CD4-positive, alpha-beta T cell treated with Interleukin-17A for 4 hours (primary cell): ENCODE measurements around the gene HPD.
"Not testable (repeated sequence)": the region's sequence is repeated elsewhere in the genome, so short reads cannot be mapped to it uniquely, and the experiment has no call there.

Source experiments
- DNase-seq: peaks from one replicate; pipeline ENCODE4 v3.0.0-alpha.2; 2020; ENCODE audit warnings: mixed read lengths

Gene HPD

DNA sequence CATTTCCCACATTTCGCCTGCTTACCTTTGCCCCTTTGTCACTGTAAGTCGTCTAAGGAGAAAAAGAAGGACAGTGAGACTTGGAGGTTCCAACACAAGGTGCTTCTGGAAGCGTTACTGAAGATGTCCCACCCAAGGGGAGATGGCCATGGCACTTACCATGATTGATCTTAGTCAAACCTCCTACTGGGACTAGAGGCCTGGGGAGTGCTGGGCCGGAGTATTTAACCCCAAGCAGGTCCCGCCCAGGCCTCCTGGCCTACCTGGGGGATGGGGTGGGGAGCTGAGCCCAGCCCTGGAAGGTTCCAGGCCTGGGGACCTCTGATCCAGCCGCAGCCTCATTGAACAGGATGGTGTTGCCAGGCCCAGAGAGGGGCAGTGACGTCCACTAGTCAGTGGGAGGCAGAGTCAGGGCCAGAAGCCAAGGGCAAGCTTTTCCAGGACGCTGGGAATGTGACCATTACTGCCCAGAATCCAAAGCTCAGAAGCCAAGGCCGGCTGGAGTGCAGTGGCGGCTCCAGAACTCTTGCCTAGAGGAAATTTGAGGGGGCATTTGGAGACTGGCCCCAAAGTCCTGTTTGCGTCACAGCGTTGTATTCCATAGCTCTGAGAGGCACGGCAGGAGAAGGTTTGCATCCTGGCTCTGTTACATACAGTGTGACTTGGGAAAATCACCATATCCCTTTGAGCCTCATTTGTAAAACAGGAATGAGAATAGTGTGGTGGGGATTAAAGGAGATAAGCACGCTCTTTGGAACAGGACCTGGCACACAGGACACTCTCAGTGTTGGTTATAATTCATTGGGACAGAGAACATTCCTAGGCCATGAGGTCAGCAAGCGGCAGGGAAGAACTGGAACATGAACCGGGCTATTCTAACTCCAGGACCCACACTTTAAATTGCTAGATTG is at the start of gene HPD:
TSS of gene HPD (minus strand) at position 198 of the 911 bp plus-strand sequence. CDS start at position 162, 36 bp downstream.
- DNase-seq, result no peak

DNA sequence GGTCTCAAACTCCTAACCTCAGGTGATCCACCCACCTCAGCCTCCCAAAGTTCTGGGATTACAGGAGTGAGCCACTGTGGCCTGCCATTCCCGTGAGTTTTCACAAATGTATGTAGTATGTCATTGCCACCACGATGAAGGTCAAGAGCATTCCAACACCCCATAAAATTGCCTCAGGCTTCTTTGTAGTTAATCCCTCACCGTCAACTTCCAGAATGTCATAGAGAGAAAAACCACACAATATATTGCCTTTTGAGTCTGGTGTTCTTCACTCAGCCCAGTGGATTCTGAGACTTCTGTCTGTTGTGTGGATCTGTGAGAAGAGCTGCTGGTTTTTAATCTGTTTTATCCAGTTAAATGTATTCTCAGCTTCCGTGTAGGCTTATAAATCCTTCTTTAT is 47.1 kb upstream of the HPD start:
- no peak for DNase-seq

DNA sequence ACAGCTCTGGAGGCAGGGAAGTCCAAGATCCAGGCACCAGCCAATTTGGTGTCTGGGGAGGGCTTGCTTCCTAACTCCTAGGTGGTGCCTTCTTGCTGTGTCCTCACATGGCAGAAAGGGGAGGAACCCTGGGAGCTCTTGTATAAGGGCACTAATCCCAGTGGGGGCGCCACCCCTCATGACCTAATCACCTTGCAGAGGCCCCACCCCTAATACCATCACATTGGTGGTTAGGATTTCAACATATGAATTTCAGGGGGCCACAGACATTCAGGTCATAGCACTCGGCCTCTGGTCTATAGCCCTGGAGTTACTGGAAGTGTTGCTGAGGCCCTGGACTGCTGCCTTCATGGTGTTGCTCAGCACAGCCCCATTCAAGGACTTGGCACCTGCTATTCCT is 44.5 kb upstream of the HPD start:
- no peak for DNase-seq

DNA sequence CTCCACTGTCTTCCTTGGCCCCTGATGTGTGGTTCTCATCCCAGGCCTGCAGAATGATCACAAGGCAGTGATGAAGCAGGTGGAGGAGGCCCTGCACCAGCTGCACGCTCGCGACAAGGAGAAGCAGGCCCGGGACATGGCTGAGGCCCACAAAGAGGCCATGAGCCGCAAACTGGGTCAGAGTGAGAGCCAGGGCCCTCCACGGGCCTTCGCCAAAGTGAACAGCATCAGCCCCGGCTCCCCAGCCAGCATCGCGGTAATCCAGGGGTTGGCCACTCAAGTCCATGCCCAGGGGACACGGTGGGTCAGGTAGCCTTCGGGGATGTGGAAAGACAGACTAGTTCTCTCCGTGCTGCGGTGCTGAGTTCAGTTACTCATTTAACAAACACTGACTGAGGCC is 40.9 kb upstream of the HPD start:
- no peak for DNase-seq

DNA sequence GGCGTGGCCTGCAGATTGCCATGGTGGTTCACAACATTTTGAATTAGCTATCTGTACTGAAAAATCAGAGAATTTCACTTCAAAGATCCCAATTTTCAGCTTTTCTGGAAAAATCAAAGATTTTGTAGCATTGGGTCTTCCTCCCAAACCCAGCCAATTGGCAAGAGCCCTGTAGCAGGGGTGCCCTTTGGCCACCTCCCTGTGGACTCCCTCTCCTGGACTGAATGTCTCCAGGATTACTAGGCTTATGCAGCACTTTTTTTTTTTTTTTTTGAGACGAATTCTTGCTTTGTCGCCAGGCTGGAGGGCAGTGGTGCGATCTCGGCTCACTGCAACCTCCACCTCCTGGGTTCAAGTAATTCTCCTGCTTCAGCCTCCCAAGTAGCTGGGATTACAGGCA is 39.6 kb upstream of the HPD start:
- no peak for DNase-seq

DNA sequence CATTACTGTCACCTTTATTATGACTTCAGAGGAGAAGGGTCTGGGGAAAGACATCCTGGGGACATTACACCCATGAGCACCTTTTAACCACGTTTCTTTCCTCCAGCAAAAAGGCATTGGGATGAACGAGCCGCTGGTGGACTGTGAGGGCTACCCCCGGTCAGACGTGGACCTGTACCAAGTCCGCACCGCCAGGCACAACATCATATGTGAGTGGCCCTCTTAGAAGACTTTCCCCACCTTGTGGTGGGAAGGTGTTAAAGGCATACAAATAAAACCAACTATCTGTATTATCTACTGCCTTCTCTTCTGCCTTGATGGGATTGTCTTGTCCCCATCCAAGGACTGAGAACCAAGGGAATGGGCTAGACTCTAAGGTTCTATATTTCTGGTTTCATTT is 36.0 kb upstream of the HPD start:
- DNase-seq, result no peak

DNA sequence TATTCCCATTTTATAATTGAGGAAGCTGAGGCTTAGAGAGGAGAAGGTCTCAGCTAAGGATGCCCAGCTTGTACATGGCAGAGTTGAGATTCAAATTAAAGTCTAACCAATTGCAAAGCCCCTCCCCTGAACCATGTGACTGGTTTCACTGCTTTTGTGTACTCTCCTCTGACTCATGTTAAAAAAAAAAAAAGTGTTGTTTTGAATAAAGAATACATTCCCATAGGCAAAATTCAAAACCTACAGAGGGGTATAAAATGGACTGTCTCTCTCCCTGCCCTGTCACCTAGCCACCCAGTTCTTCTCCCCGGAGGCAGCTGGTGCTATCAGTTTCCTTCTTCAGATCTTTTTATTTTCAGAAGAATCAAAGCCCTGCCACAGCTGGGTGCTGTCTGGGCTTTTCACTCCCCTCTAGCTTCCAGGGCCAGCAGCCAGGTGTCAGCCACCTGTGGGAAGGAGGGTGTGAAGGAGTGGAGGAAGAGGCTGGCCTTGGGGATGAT is 35.4 kb upstream of the HPD start:
- DNase-seq, result peak; percentile 41

DNA sequence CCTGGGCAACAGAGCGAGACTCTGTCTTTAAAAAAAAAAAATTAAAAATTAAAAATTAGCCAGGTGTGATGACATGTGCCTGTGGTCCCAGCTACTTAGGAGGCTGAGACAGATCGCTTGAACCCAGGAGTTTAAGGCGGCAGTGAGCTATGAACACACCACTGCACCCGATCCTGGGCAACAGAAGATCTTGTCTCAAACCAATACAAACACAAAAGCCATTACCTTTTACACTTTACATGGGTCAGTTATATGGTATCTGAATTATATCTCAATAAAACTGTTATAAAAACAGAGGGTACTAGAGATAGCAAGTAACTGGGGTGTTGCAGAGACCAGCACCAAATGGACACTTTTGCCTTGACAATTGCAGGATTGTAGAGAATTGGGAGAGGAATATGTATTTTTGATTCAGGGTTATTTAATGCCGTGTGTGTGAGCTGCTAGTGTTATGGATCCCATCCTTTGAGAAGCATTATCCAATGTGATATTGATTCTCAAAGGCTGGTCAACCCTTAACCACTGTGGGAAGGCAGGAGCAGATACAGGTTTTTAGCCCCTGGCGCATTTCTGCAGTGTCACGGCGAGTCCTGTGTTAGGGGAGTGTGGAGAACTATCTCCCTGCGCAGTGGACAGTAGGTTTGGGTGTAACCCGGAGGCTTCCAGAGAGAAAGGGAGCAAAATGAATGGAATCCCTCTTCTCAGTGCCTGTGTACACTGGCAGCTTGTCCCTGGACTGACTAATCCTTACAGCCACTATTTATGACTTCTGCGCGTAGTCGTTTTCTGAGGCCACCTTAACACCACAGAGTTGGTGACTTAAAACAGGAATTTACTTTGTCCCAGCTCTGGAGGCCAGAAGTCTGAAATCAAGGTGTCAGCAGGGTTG is 34.3 kb upstream of the HPD start:
- DNase-seq, result no peak

DNA sequence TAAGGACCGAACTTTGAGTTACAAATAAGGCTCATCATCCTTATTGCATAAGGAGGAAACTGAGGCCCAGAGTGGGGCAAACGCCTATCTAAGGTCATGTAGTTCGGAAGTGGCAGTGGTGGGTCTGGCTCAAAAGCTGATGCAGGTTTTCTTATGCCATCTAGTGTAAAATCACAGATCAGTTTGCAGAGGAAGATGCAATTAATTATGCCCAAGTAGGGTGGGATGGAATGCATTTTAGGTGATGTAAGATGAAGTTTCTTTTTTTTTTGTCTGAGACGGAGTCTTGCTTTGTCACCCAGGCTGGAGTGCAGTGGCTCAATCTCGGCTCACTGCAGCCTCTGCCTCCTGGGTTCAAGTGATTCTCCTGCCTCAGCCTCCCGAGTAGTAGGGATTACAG is 31.0 kb upstream of the HPD start:
- DNase-seq, result not testable (repeated sequence)

DNA sequence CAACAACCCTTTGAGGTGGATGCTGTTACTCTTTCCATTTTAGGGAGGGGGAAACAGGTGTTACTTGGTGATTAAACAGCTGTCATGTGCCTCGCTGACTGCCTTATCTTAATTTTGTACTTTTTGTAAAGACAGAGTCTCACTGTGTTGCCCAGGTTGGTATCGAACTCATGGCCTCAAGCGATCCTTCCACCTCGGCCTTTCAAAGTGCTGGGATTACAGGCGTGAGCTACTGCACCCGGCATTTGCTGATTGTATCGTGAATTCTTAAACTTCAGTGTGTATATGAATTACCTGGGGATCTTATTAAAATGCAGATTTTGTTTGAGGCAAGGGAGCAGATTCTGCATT is 30.6 kb upstream of the HPD start:
- DNase-seq, result no peak

DNA sequence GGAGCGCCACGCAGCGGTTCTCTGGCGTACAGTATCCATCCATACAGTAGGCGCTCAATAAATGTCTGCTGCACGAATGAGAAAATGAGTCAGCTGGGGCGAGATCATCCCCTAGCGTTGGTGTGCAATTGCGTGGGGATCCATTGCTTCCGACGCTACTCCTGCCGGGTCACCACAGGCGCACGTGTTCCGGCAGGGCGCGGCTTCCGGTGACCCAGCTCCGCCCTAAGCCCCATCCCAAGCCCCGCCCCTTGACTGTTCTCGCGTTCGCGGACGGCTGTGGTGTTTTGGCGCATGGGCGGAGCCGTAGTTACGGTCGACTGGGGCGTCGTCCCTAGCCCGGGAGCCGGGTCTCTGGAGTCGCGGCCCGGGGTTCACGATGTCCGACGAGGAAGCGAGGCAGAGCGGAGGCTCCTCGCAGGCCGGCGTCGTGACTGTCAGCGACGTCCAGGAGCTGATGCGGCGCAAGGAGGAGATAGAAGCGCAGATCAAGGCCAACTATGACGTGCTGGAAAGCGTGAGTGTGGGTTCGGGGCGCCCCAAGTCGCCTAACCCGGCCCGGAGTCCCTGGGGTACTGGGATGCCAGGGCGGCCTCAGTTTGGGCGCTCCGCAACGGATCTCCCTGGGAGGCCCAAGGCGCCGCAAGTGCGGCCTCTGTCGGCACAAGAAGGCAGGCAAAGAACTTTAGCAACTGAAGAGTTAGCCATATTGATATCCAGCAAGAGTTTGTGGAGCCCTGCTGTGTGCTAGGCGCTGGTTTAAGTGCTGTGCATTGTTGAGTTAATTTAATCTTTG is 30.0 kb upstream of the HPD start, which contains the start of gene PSMD9:
TSS of gene PSMD9 (plus strand) at position 313 of the 796 bp plus-strand sequence. CDS start at position 380, 67 bp downstream.
- DNase-seq, result peak; percentile 99

DNA sequence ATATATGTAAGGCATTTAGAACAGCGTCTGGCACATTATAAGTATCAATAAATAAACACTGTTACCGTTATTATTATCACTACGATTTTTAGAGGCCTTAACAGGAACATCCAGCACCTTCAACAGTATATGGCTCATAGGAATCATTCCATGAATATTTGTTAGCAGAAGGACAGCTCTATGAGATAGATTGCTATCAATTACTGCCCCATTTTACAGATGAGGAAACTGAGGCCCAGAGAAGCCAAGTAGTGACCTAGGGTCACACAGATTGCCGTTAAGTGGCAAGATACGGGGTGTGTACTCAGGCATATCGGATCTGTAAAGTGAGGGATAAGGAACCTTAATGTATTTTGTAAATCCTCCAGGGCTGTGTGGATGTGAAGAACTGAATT is 29.4 kb upstream of the HPD start:
- no peak for DNase-seq

DNA sequence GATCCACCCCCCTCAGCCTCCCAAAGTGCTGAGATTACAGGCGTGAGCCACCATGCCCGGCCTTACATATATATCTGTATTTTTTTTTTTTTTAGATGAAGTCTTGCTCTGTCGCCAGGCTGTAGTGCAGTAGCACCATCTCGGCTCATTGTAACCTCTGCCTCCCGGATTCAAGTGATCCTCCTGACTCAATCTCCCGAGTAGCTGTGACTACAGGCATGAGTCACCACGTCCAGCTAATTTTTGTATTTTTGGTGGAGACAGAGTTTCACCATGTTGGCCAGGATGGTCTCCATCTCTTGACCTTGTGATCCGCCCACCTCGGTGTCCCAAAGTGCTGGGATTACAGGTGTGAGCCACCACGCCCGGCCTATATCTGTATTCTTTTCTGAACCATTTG is 26.5 kb upstream of the HPD start:
- DNase-seq, result not testable (repeated sequence)

DNA sequence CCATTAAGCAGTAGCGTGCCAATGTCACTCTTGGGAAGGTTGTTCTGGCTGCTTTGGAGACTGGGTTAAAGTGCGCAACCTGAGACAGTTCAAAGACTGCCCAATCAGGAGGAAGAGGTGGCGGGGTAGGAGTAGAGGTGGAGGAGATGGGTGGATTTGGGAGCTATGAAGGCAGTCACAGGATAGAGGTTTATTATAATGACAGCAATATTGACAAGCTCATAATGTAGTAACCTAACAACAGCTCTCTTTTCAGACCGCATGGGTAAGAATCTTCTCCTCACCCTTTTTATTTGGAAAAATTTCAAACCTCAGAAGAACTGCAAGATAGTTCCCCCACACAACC is 24.6 kb upstream of the HPD start:
- DNase-seq, result no peak

DNA sequence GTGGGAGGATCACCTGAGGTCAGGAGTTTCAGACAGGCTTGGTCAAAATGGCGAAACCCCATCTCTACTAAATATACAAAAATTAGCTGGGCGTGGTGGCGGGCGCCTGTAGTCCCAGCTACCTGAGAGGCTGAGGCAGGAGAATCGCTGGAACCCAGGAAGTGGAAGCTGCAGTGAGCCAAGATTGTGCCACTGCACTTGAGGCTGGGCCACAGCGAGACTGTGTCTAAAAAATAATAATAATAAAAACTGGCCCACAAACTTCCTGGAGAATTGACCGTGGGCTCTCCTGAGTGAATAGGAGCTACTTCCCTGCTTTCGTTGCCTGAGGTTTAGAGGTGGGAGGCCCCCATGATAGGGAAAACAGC is 17.4 kb upstream of the HPD start:
- DNase-seq, result not testable (repeated sequence)

DNA sequence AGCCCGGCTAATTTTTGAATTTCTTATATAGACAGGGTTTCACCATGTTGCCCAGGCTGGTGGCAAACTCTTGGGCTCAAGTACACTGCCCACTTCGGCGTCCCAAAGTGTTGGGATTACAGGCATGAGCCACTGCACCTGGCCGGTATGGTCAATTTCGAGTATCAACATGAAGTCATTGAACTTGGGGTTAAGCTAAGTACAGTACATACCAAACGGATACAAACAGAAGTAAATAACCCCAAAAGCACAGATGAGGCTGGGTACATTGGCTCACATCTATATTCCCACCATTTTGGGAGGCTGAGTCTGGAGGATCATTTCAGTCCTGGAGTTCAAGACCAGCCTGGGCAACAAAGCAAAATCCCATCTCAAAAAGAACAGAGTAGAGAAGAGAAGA is 16.9 kb upstream of the HPD start:
- no peak for DNase-seq

DNA sequence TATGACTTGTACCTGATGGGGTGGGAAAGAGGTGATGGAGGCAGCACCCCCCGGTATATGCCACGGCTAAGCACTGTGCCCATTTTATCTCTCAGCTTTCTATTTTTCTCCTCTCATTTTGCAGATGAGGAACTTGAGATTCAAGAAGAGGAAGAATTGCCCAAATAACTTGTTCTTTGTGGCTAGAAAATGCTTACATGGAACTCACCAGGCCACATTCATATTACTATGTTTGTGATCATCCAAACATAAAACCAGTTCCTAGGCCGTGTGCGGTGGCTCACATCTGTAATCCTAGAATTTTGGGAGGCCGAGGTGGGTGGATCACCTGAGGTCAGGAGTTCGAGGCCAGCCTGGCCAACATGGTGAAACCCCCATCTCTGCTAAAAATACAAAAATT is 15.4 kb upstream of the HPD start:
- no peak for DNase-seq

DNA sequence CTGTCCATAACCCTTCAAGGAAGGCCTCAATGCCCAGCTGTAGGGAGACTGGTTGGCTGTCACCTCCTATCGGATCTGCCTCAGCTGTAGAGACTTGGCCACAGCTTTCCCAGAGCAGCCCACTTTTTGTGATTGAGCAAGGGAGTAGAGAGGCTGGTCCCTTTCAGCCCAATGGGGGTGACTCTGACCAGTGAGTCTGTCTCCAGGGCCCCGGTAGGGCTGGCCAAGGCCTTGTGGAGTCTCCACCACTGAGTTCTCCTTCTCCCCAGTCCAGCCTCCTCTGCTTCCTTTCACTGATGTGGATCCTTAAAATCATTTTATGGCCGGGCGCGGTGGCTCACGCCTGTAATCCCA is 14.5 kb upstream of the HPD start:
- DNase-seq, result no peak

DNA sequence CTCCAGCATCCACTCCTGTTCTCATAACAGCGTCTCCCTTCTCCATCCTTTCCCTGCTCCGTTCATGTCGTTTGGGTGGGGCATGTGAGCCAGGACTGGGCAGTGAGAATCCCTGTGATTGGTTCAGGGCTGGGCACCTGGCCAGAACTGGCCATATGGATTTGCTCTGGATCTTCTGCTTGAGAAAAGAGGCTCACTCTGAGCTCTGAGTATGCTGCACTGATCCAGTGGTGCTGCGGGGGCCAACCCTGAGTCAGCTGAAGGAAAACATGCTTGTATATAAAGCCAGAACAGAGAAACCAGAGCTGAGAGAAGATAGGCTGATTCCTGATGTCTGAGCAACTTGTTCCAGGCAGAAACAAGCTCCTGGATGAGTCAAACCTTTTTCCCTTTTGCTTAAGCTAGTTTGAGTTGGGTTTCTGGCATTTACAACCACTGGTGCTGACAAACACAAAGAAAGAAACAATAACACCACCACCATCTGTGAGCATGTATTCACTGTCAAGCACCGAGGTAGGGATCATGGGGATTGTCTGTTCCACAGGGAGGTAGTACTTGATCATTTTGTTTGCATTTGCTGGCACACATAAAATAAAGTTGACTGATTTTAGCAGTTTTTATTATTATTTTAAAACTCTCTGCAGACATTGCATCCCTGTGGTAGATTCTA is 14.0 kb upstream of the HPD start:
- DNase-seq, result no peak

DNA sequence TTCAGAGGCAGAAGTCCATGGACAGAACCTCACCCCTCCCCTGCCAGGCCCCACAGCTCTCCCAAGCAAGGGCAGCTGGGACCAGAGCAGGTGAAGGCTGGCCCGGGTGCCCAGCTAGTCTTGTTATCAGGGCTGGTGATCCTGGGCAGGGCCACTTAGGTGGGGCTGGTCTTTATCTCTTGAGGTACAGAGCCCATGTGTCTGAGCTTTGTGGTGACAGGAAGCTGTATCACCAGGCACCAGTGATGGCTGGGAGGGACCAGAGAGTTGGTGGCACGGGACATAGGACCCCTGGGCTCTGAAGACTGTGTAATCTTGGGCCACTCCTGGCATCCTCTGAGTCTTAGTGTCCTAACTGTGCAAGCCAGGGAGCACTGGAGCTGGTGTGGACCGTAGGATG is 12.8 kb upstream of the HPD start:
- no peak for DNase-seq

DNA sequence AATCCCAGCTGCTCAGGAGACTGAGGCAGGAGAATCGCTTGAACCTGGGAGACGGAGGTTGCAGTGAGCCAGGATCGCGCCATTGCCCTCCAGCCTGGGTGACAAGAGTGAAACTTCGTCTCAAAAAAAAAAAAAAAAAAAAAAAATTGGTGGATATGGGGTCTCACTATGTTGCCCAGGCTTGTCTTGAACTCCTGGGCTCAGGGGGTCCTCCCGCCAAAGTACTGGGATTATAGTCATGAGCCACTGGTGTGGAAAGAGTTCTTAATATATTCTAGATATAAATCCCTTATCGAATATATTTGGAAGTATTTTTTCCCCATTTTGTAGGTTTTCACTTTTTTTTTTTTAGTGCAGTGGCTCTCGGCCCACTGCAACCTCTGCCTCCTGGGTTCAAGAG is 10.6 kb upstream of the HPD start:
- not testable (repeated sequence) for DNase-seq

DNA sequence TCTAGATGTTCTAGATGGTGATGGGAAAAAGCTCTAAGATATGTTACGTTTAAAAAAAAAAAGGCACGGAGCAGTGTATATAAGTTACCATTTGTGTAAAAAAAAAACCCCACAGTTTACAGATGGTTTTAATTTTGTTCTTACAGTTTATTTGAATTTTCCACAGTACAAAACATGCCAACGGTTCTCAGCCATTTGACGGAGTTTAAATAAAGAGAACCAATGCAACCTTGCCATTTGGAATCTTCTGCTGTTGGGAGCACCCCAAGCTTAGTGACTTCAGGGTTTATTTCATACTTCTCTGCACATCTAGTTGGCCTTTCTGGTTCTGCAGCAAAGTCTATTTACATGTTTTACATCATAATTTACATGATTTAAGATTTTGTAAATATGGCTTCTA is 7.7 kb upstream of the HPD start:
- DNase-seq, result no peak
